GM10847 (cell line): ENCODE data around the gene APOL3.

Source experiments
- POLR2A ChIP-seq: IDR thresholded peaks from 2 replicates; pipeline ENCODE4 v1.6.1; 2011; ENCODE audit not compliant: insufficient read length; ENCODE audit errors: extremely low read depth

APOL3 gene

DNA sequence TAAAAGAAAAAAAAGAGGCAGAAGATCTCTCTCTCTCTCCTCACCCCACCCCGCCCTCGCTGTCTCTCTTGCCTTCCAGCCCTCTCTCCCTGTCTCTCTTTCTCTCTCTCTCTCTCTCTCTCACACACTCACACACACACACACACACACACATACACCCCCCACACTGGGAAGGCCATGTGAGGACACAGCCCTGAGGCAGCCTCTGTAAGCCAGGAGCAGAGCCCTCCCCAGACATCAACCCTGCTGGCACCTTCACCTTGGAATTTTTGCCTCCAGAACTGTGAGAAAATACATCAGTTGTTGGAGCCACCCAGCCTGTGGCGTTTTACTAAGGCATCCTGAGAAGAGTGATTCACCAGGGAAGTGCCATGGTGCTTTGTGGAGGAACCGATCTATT, 14.7 kb downstream of the APOL3 start:
- TF ChIP-seq POLR2A: no peak

DNA sequence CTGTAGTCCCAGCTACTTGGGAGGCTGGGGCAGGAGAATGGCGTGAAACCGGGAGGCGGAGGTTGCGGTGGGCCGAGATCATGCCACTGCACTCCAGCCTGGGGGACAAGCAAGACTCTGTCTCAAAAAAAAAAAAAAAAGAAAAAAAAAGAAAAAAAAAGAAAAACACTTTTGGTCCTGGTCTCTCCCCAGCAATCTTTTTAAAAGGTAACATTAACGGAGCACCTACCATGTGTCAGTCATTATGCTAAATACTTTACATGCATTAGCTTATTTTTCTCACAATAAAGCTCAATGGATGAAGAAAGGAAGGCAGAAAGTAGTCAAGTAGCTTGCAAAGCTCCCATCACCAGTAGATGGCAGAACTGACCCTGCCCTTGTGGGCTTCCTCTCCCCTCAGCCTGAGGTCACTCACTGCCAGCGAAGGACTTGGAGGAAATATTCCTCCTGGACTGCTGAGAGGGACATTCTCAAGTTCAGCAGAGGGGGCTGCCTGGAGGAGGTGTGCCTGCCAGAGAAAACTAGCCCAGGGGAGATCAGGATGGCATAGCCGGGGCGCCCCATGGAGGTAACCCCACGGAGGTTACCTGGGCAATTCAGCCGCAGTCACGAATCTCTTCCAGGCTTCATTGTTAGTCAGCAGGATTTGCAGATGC, 15.5 kb downstream of the APOL3 start:
- TF ChIP-seq POLR2A: no peak

DNA sequence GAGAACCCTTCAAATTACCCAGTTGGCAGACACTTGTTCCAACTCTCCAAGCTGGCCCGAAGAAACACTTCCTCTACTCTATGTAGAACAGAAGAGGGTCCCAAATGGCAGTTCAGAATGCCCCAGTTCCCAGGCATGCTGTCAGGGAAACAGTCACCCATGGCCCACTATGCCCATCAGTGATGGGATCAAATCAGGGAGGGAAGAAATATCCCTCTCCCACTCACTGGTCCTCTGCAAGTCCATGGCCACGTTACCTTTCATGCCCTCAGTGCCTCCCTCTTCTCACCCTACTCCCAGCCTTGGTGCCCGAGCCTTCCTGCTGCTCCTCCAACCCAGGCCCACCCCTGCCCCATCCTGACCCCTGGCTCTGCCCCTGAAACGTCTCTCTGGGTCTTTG, 16.6 kb downstream of the APOL3 start:
- no peak for TF ChIP-seq POLR2A

GRCh38 chr22:36143066-36143815, 17.3 kb downstream of the APOL3 start:
- TF ChIP-seq POLR2A: no peak

GRCh38 chr22:36141481-36141880, 19.1 kb downstream of the APOL3 start:
- no peak for TF ChIP-seq POLR2A

DNA sequence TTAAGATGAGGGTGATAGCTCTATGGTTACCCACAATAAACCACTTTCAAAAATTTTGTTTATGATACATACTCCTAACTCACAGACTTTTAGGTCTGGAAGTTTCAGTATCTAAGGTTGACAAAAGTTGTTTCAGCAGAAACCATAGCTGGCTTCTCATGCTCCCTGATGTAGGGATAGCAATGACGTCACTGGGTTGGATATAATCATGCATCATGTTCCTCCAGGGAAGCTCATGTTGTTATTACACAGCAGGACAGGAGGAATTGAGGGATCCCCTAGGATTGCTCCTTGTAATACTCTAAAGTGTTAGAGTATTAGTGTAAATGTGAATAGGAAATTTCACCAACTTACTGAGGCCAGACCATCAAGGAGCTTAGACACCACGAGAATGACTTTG, 23.6 kb downstream of the APOL3 start:
- no peak for TF ChIP-seq POLR2A

GRCh38 chr22:36136475-36136874, 24.1 kb downstream of the APOL3 start:
- no peak for TF ChIP-seq POLR2A

- no peak for TF ChIP-seq POLR2A
Observed at GRCh38 chr22:36135306-36135980, 25.1 kb downstream of the APOL3 start.

- TF ChIP-seq POLR2A: no peak
Observed at GRCh38 chr22:36134182-36134581, 26.4 kb downstream of the APOL3 start.

DNA sequence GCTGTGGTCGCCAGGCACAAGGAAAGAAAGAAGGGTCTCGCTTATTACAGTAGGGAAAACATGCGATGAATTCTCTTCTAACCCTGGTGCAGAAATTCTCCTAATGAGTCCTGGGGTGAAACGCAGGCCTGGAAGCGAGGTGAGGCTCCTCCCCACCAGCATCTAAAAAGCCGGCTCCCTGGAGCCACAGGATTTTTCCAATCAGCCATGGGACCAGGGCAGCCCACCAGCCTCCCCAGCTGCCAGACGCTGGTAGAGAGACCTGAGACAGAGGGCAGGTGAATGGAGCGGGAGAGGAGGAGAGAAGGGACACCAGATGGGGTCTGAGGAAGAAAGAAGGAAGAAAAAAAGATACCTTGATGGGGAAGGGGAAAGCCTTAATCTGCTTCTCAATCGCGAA, 28.6 kb downstream of the APOL3 start:
- TF ChIP-seq POLR2A: no peak

- no peak for TF ChIP-seq POLR2A
Observed at GRCh38 chr22:36129486-36130388, 30.8 kb downstream of the APOL3 start.

GRCh38 chr22:36129071-36129470, 31.5 kb downstream of the APOL3 start:
- TF ChIP-seq POLR2A: no peak

DNA sequence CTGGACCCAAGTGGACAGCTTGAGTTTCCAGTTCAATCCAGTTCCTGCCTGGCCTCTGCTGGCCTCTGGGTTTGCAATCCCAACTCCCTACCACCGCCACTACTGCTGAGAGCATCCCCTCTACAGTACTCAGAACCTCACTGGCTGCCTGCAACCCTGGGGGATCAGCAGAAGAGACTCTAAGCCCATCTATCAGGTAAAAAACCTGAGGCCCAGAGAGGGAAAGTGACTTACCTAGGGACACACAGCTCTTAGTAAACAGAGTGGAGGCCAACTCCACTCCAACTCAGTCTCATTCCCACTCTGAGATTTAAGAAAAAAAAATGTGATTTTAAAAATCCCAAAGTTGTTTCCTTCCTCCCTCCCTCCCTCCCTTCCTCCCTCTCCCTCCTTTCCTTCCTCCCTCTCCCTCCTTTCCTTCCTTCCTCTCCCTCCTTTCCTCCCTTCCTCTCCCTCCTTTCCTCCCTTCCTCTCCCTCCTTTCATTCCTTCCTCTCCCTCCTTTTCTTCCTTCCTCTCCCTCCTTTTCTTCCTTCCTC, 34.5 kb downstream of the APOL3 start:
- no peak for TF ChIP-seq POLR2A

DNA sequence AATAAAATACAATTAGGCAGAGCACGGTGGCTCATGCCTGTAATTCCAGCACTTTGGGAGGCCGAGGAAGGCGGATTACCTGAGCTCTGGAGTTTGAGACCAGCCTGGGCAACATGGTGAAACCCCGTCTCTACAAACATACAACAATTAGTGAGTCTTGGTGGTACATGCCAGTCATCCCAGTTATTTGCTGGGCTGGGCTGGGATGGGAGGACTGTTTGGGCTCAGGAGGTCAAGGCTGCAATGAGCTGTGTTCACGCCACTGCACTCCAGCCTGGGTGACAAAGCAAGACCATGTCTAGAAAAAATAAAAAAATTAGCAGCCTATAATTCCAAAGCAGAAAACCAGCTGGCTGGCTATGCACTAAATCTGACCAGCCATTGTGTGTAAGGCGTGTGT, 35.1 kb downstream of the APOL3 start:
- TF ChIP-seq POLR2A: no peak

DNA sequence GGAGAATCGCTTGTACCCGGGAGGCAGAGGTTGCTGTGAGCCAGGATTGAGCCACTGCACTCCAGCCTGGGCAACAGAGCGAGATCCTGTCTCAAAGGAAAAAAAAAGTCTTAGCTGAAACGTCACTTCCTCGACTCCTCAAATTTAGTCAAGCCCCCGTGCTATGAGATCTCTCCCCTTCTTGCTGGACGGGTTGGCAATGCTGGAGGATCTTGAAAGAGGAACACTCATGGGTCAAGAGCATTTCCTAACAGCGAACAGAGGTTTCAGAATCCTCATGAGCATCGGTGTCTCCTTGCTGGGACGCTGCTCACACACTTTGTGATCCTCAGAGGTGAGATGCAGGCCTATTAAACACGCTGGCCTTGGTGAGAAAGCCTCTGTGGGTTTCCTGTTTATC, 35.9 kb downstream of the APOL3 start:
- no peak for TF ChIP-seq POLR2A
